ENCODE measurements around the gene CLBA1.

Gene CLBA1

DNA sequence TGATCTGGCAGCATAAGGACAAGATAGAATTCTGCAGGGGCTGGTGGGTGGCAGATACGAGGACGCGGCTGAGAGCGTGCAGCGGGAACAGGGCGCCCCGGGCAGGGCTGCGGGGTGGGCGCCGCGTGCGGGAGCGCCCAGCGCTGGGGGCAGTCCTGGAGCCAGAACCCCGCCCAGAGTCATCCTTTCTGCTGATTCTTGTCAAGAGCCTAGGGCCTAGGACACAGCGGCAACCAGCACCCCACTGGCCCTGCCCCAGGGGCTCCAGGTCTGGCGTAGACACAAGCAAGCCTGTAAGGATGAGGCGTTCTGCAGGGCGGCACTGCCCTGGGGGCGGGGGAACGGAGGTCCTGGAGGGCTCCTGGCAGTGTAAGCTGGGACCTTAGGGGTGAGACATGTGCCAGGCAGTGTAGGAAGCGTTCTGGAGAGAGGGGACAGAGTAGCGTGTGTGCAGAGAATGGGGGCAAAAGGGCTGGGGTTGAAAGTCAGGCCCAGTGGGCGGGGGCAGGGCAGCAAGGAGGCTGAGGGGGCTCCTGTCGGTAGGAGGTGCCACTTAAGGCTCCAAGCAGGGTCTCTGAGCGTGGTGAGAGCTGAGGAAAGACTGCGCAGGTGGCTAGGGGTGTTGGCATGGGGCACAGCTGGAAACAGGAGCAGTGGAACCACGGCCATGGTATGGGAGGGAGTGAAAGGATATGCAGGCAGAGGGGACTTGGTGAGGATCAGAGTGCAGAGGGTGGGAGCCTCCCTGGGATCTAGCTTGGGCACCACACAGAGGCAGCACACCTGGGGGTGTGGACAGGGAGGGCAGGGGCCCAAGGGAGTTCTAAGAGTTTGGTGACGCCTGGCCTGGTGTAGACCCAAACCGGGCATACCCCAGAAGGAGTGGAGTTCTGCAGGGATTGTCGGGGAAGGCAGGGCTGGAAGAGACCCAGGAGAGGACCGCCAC lies 6.6 kb upstream of the CLBA1 start:
- DNase-seq (ENCODE audit: insufficient read length, low spot score) = no peak
- FAIRE-seq = no peak

DNA sequence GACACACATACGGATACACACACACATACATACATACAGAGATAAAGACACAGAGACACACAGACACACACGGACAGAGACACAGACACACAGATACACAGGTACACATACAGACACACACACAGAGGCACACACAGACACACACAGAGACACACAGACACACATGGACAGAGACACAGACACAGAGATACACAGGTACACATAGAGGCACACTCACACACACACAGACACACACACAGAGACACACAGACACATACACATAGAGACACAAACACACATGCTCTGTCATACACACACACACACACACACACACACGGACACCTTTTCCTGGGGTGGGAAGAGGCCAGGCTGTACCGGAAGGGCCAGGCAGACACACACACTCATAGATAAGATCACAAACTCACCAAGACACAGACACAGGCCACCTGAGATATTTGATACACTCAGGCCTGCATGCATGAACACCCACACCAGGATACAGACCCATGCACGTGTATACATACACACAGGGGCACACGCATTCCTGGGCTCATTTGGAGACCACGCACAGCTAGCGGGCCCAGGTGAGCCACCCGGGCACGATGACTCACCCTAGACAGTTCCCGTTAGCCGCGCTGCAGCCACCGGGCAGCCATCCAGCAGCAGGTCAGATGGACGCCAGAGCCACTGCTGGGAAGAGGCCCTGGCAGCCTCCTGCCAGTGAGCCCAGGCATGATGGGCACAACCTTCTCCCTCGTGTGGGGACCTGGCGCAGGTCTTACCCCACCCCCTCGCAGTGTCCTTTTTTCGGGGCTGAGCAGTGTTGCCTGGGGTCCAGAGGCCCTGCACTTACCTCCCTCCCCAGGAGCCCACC lies 5.6 kb upstream of the CLBA1 start:
- DNase-seq (ENCODE audit: insufficient read length, low spot score) = no peak
- FAIRE-seq = no peak

DNA sequence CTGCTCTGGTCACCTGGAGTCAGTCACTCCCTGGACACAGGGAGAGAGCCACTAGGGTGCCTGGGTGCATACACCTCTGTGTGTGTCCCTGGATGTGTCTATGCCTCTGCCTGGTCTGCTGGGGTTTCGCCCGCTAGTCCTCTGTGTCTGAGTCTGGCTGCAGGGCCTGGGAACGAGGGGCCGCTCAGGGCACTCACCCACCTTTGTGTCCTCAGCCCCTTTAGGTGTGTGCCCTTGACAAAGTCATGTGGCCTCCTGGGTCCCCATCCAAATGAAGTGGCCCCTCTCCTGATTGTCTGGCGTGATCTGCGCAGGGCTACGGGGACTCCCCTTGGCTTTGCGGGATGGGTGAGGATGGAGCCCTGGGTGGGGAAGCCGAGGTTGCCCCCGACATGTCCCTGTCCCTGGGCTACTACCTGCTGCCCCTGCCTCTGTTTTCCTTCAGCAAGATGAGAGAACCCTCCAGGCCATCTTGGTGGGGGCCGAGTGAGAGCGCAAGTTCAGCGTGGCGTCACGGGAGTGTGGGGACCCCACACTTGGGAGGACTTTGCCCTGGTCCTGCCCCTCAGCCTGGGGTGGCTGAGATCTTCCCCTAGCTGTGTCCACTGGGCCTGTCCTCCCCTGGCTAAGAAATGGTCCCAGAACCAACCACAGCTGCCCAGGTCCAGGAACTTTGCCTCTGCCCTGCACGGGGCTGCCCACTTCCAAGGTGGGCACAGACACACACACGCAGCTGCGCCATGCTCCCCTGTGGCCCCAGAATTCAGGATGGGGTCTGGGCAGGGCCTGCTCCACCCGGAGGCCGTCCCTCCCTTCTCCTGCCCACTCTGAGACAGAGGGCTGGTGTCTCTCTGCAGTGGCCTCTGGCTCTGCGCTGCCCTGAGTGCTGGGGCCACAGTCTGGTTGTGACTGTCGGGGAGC lies 4.7 kb upstream of the CLBA1 start:
- FAIRE-seq = no peak

DNA sequence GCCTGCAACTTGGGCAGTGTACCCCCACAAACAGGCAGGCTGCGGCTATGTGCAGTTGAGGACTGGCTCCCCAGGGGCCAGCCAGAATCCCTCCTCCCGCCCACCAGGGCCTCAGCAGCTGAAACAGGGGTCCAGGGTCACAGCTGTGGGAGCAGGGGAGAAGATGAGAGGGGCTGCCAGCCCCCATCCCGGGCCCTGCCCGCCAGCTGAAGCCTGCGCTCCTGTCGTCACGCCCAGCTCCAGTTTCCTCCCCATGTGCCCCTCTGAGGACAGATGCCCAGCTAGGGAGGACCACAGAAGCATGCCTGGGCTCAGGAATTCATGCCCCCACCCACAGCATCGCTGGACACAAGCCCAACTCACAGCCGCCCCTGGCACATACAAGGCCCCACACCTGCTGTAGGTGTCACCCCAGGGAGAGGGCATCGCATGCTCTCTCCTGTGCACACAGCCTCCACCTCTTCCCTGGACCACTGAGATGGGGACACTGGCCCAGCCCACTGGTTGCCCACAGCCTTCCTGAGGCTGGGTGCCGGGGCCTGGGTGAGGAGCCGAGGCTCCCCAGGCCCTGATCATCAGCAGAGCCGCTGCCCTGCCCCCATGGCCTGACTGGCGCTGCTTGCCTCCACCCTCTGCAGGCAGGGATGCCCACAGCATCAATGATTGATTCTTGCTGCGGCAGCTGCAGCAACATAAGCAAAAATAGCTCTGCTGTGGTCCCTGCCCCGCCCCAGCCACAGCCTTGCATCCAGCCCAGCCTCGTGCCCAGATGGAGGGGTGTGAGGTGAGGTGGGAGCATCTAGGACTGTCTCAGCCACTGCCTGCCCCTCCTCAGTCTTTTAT lies 3.7 kb upstream of the CLBA1 start:
- DNase-seq (ENCODE audit: insufficient read length, low spot score) = no peak
- FAIRE-seq = no peak

More for the DNA sequence above, 4.7 kb upstream of the CLBA1 start:
- no peak for DNase-seq (ENCODE audit: insufficient read length, low spot score)

DNA sequence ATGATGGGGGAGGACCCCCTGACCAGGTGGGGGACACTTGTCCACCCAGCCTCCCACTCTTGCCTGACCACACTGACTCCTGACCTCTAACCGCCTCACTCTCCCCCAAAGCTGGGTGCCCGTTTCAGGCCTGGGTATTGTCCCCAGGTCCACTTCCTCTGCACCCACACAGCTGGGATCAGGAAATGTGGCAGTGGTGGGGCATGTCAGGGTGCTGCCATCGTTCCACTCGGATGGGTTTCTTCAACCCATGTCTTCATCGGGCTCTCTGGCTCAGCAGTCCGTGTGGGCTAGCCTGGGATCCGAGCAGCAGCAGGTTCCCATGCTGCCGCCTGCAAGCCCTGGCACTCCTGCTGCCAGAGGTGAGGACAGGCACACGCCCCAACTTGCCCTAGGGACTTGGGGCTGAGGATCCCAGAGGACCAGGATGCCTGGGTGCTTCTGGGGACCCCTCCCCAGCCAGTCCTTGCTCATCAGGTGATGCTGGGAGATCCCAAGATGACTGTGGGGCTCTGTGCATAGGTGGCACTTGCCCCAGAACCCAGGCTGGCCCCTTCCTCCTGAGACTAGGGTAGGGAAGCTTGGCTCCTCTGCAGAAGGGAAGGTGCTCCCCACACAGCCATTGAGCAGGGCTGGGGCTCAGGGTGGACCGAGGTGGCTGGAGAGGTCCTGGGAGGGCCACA lies 2.9 kb upstream of the CLBA1 start:
- no peak for FAIRE-seq

GRCh38 chr14:104983231-104983721 lies 2.3 kb upstream of the CLBA1 start:
- DNase-seq (ENCODE audit: insufficient read length, low spot score) (no peak), FAIRE-seq (no peak)

More for the DNA sequence above, 2.9 kb upstream of the CLBA1 start:
- DNase-seq (ENCODE audit: insufficient read length, low spot score) = no peak

GRCh38 chr14:104984056-104984894 lies 1.3 kb upstream of the CLBA1 start:
- DNase-seq (ENCODE audit: insufficient read length, low spot score) (no peak), FAIRE-seq (no peak)

- FAIRE-seq (no peak), DNase-seq (ENCODE audit: insufficient read length, low spot score) (no peak)
These were observed 1.0 kb downstream of the CLBA1 start for GRCh38 chr14:104986487-104987164.

DNA sequence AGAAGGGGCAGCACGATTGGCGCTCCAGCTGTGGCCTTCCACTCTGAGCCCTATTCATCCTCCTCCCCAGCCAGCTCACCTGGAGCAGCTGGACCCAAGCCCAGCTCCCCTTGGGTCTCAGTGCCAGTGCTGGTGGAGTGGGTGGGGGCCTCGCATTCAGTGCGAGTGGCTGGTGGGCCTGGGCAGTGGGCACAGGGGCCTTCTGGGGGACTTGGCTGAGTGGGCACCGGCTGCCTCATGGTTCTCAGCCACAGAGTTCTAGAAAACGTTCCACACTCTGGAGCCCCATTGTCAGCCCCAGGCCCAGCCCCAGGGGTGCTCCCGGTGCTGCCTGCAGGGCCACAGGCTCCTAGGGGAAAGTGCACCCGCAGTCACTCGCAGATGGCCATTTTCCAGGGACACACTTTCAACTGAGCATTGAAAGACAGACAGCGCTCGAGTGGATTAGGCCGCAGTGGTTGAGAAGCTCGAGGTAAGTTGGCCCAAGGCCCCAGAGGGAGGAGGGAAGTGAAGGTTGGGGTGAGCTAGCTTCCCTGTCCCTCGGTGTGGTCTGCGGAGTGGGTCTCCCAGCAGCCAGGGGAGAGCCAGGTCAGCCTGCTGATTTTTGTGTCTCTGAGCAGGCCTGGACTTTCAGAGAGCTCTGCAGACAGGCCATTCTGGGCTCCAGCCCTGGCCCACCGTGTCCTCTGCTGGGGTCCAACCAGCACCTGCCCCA lies 3.8 kb downstream of the CLBA1 start:
- DNase-seq (ENCODE audit: insufficient read length, low spot score) = no peak
- no peak for FAIRE-seq

DNA sequence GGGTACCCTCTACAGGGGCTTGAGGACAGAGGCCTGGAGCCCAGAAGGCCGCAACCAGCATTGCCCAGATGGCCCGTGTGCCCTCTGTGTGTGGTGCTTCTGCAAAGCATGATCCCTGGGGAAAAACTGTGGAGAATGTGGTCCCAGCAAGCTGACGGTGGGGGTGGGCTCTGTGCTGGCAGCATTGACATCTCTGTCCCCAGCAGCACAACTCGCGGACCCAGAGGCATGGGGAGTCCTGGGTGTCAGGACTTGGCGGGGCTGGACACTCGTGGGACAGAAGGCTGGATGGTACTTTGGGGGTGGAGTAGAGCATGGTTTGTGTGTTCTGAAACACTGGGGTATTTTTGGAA lies 4.3 kb downstream of the CLBA1 start:
- DNase-seq (ENCODE audit: insufficient read length, low spot score) (no peak), FAIRE-seq (no peak)

DNA sequence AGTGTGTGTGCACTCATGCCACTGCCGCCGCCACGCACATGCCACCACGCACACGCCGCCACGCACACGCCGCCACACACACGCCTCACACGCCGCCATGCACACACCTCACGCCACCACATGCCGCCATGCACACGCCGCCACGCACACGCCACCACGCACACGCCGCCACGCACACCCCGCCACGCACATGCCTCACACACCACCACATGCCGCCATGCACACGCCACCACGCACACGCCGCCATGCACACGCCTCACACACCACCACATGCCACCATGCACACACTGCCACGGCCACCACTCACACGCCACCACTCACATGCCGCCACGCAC lies 6.3 kb downstream of the CLBA1 start:
- FAIRE-seq (no peak), DNase-seq (ENCODE audit: insufficient read length, low spot score) (no peak)

- DNase-seq (ENCODE audit: insufficient read length, low spot score) (no peak), FAIRE-seq (no peak)
These were observed 6.9 kb downstream of the CLBA1 start for GRCh38 chr14:104992501-104992900.

DNA sequence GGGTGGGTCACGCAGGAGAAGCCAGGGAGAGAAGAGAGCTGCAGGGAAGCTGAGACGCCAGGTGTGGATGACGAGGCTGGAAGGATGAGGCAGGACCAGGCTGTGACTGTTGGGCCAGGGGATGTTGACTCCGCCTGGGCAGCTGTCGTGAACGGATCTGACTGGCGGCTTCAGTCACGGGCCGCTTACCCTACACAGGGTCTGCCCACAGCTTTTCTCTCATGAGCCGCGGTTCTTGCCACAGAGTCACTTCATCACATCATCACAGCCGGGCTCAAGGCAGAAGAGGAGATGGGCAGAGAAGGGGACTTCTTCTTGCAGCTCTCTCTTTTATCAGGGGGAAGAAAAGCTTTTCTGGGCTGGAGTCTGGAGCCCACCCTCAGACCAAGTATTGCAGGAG lies 7.7 kb downstream of the CLBA1 start:
- FAIRE-seq (no peak), DNase-seq (ENCODE audit: insufficient read length, low spot score) (no peak)

DNA sequence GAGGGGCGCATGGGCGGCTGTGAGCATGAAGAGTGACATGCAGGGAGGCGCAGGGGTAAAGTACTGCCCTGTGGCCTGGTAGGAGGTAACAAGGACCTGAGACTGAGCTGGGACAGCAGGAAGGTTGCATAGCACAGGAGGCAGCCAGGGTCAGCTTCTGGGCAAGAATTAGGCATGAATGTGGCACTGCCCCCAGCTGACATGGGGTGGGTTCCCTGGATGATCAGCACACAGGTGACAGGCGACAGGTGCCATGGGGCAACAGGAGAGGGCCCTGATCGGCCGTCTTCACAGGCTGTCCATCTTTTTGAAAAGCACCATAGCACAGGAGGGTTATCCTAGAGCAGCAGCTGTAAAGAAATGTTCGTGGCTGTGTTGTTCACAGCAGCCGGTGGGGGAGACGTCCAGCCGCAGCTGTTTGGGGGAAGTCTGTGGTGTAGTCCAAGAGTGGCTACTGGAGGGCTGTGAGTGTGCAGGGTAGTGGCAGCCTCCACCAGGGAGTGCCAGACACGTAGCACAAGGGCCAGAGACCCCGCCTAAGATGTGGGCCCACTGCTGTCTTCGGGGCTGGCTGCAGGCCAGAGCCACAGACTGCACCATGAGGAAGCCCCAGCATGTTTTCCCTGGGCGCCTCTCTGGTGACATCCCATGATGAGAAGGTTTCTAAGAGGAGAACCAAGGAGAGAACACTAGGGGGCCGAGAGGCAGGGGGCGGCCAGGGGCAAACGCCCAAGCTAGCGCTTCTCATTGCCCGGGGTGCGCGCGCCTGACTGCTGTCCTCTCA lies 8.4 kb downstream of the CLBA1 start:
- no peak for DNase-seq (ENCODE audit: insufficient read length, low spot score)
- FAIRE-seq = no peak

DNA sequence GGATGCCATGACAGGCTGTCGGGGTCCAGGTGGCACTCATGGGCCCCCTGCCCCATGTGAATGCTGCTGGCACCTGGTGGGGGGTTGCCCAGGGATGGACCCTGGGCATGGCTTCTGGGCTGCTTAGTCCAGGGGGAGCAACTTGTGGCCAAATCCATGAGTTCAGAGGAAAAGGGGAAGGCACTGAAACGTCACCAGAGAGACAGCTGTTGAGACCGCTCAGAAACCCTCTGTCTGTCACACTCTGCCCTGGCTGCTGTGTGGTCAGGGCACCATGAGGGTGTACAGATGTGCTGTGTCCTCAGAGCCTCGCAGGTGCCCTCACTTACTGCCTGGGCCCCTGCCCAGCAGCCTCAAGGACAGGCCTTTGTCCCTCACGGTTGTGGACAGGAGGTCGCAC lies 9.4 kb downstream of the CLBA1 start:
- DNase-seq (ENCODE audit: insufficient read length, low spot score) (no peak), FAIRE-seq (no peak)

GRCh38 chr14:104996032-104996431 lies 10.4 kb downstream of the CLBA1 start:
- DNase-seq (ENCODE audit: insufficient read length, low spot score) (no peak), FAIRE-seq (no peak)

All from GM19239 (cell line).